ENCODE results near the gene MICALL2.
A peak's percentile ranks its signal among the peaks of the same experiment; 100 is the strongest.

GRCh38 chr7:1503816-1504775 is 44.8 kb upstream of the MICALL2 start, which contains the start of gene INTS1:
- TF ChIP-seq, protein P1, sequence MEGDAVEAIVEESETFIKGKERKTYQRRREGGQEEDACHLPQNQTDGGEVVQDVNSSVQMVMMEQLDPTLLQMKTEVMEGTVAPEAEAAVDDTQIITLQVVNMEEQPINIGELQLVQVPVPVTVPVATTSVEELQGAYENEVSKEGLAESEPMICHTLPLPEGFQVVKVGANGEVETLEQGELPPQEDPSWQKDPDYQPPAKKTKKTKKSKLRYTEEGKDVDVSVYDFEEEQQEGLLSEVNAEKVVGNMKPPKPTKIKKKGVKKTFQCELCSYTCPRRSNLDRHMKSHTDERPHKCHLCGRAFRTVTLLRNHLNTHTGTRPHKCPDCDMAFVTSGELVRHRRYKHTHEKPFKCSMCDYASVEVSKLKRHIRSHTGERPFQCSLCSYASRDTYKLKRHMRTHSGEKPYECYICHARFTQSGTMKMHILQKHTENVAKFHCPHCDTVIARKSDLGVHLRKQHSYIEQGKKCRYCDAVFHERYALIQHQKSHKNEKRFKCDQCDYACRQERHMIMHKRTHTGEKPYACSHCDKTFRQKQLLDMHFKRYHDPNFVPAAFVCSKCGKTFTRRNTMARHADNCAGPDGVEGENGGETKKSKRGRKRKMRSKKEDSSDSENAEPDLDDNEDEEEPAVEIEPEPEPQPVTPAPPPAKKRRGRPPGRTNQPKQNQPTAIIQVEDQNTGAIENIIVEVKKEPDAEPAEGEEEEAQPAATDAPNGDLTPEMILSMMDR (conservative IDR thresholded peaks at IDR 0.05; ENCODE audit: low read length) = peak; percentile 76
- TF ChIP-seq EZH2phosphoT487 (IDR thresholded peaks at IDR 0.05; ENCODE audit: borderline replicate concordance) = no peak
